GM23338 (cell line): Measurements from ENCODE around the gene ST6GALNAC6. TPM values are rescaled to one million over a fixed set of nuclear protein-coding genes. Genes with fewer than 3 reads are reported as not detected.

Experiments
- ATAC-seq: fragments of 200-7000 bp; cut with Tn5 transposase; 3 replicates; pipeline ENCODE4 v1.9.1; 2020
- DNase-seq: peaks from one replicate; pipeline ENCODE4 v3.0.0-alpha.2; 2015; ENCODE audit warnings: low spot score
- H2AFZ ChIP-seq: fragments of 200-600 bp; sonication (generic); 2 replicates; pipeline ENCODE4 v1.8.0; 2016; ENCODE audit warnings: antibody characterized with exemption, mild to moderate bottlenecking, moderate library complexity
- H3F3A ChIP-seq: fragments of 200-600 bp; sonication (generic); replicated peaks from 2 replicates; pipeline ENCODE4 v1.8.0; 2017; ENCODE audit warnings: antibody characterized with exemption, mixed run types, low read depth
- H3K27ac ChIP-seq: fragments of 200-600 bp; sonication (generic); 2 replicates; pipeline ENCODE4 v1.6.1; 2016; ENCODE audit warnings: low read depth
- H3K27me3 ChIP-seq: fragments of 200-600 bp; sonication (generic); 2 replicates; pipeline ENCODE4 v1.8.0; 2016; ENCODE audit warnings: mild to moderate bottlenecking, mixed run types, moderate library complexity; ENCODE audit not compliant: insufficient read depth
- H3K36me3 ChIP-seq: fragments of 200-600 bp; sonication (generic); 2 replicates; pipeline ENCODE4 v1.8.0; 2016; ENCODE audit warnings: mild to moderate bottlenecking; ENCODE audit not compliant: insufficient read depth
- H3K4me1 ChIP-seq: fragments of 200-600 bp; sonication (generic); 2 replicates; pipeline ENCODE4 v1.8.0; 2016; ENCODE audit warnings: mild to moderate bottlenecking, moderate library complexity; ENCODE audit not compliant: insufficient read depth
- H3K4me2 ChIP-seq: fragments of 200-600 bp; sonication (generic); 2 replicates; pipeline ENCODE4 v1.7.1; 2017; ENCODE audit warnings: mixed run types
- H3K4me3 ChIP-seq: fragments of 200-600 bp; sonication (generic); 2 replicates; pipeline ENCODE4 v1.6.1; 2016; ENCODE audit warnings: mixed run types
- H3K79me2 ChIP-seq: fragments of 200-600 bp; sonication (generic); replicated peaks from 2 replicates; pipeline ENCODE4 v1.8.0; 2017; ENCODE audit warnings: mild to moderate bottlenecking; ENCODE audit not compliant: insufficient read depth
- H3K9me2 ChIP-seq: fragments of 200-600 bp; sonication (generic); 2 replicates; pipeline ENCODE4 v1.8.0; 2017; ENCODE audit not compliant: insufficient read depth
- H4K20me1 ChIP-seq: fragments of 200-600 bp; sonication (generic); replicated peaks from 2 replicates; pipeline ENCODE4 v1.8.0; 2017; ENCODE audit warnings: mild to moderate bottlenecking; ENCODE audit not compliant: insufficient read depth
- H3K27ac Mint-ChIP-seq: 2 replicates; pipeline ENCODE4 v1.8.0; 2020; ENCODE audit warnings: inconsistent platforms, mild to moderate bottlenecking, moderate library complexity, mixed read lengths
- H3K27me3 Mint-ChIP-seq: 3 replicates; pipeline ENCODE4 v1.8.0; 2022; ENCODE audit warnings: low read depth, mild to moderate bottlenecking, moderate library complexity, mixed read lengths, inconsistent platforms; ENCODE audit not compliant: insufficient read depth, poor library complexity
- H3K36me3 Mint-ChIP-seq: 3 replicates; pipeline ENCODE4 v1.8.0; 2021; ENCODE audit warnings: low read depth, mild to moderate bottlenecking, inconsistent platforms, moderate library complexity, mixed read lengths
- H3K4me1 Mint-ChIP-seq: 3 replicates; pipeline ENCODE4 v1.8.0; 2020; ENCODE audit warnings: mild to moderate bottlenecking, inconsistent platforms, mixed read lengths
- H3K4me3 Mint-ChIP-seq: 3 replicates; pipeline ENCODE4 v1.8.0; 2021; ENCODE audit warnings: moderate library complexity, mild to moderate bottlenecking, inconsistent platforms, mixed read lengths
- H3K9me3 Mint-ChIP-seq: 3 replicates; pipeline ENCODE4 v1.8.0; 2020; ENCODE audit warnings: moderate library complexity, mild to moderate bottlenecking, inconsistent platforms, mixed read lengths
- CREB1 ChIP-seq: fragments of 250-450 bp; sonication (Bioruptor Pico); IDR thresholded peaks from 2 replicates; pipeline ENCODE4 v1.5.0; 2020; ENCODE audit warnings: low read depth, mild to moderate bottlenecking, moderate library complexity
- CTCF ChIP-seq, 2 experiments: fragments of 200-600 bp in 1 of 2; sonication (generic) in 1 of 2; conservative IDR thresholded peaks; 2 replicates each; pipeline versions ENCODE4 v1.5.1 to v1.6.1; 2016 to 2017; ENCODE audit warnings: antibody characterized with exemption in 2 of 2, low read depth in 2 of 2, mild to moderate bottlenecking in 2 of 2, moderate library complexity in 1 of 2
- ETS1 ChIP-seq: IDR thresholded peaks from 2 replicates; pipeline ENCODE4 v1.6.1; 2016; ENCODE audit warnings: antibody characterized with exemption
- EZH2 ChIP-seq: fragments of 200-600 bp; sonication (generic); IDR thresholded peaks from one replicate; pipeline ENCODE4 v1.8.0; 2017; ENCODE audit warnings: antibody characterized with exemption, mild to moderate bottlenecking, low read depth; ENCODE audit not compliant: unreplicated experiment
- EZH2phosphoT487 ChIP-seq: fragments of 200-600 bp; sonication (generic); IDR thresholded peaks from one replicate; pipeline ENCODE4 v1.8.1; 2018; ENCODE audit warnings: antibody characterized with exemption; ENCODE audit not compliant: unreplicated experiment
- JUNB ChIP-seq: IDR thresholded peaks from one replicate; pipeline ENCODE4 v1.6.1; 2016; ENCODE audit warnings: antibody characterized with exemption; ENCODE audit not compliant: unreplicated experiment
- NANOG ChIP-seq: IDR thresholded peaks from 2 replicates; pipeline ENCODE4 v1.6.1; 2016; ENCODE audit warnings: antibody characterized with exemption, borderline replicate concordance
- POLR2AphosphoS5 ChIP-seq: IDR thresholded peaks from 2 replicates; pipeline ENCODE4 v1.6.1; 2016; ENCODE audit warnings: antibody characterized with exemption, low read depth
- REST ChIP-seq: IDR thresholded peaks from one replicate; pipeline ENCODE4 v1.6.1; 2018; ENCODE audit warnings: antibody characterized with exemption; ENCODE audit not compliant: unreplicated experiment
- ZNF114 ChIP-seq: fragments of 250-450 bp; sonication (Bioruptor Pico); IDR thresholded peaks from 2 replicates; pipeline ENCODE4 v1.5.0; 2020; ENCODE audit warnings: mild to moderate bottlenecking, moderate library complexity
- ZNF331 ChIP-seq: fragments of 250-450 bp; sonication (Bioruptor Pico); IDR thresholded peaks from 2 replicates; pipeline ENCODE4 v1.5.0; 2020; ENCODE audit warnings: low read depth, mild to moderate bottlenecking, moderate library complexity
- ZNF462 ChIP-seq: fragments of 250-450 bp; sonication (Bioruptor Pico); IDR thresholded peaks from 2 replicates; pipeline ENCODE4 v1.5.0; 2020; ENCODE audit warnings: mild to moderate bottlenecking, moderate library complexity
- polyA plus RNA-seq: library from polyadenylated mRNA; unstranded; fragments of >200 nt; fragmentation: Nextera tagmentation; extraction: Ambion mirVana; gene quantifications from 2 replicates; pipeline ENCODE4 v1.2.1, GENCODE V29; 2016
- total RNA-seq: library from RNA; depleted of rRNA; stranded (reverse); fragments of >200 nt; shearing (Covaris generic); gene quantifications from 2 replicates; pipeline ENCODE4 v1.2.3, GENCODE V29; 2014

Gene ST6GALNAC6
- total and polyA plus RNA-seq, 2 experiments from 2014 or later, result 20.7 to 39.2 TPM

GRCh38 chr9:127878001-127878651 lies 21.3 kb downstream of the ST6GALNAC6 start:
- DNase-seq, result peak; percentile 54
- peak overlapping the region; percentile 73 for H3K4me3 ChIP-seq
- H3K27ac ChIP-seq, result no peak overlapping the region
- H3K27me3 ChIP-seq, result 0 out of 2 replicates have a peak, but pooled peaks cover 6% of the 10 kb centered on the region
- H3K79me2 ChIP-seq, result no peaks in the 10 kb centered on the region
- Mint-ChIP-seq H3K4me3 (peak overlapping the region; percentile 81), H3K9me3 (no peaks in the 10 kb centered on the region), H3K4me1 (peaks cover 15% of the 10 kb centered on the region), H3K36me3 (no peaks in the 10 kb centered on the region), H3K27ac (no peak overlapping the region), H3K27me3 (peaks cover 26% of the 10 kb centered on the region)
- H3K36me3 ChIP-seq, result no peaks in the 10 kb centered on the region
- H4K20me1 ChIP-seq, result no peaks in the 10 kb centered on the region
- peak; percentile 38 for ATAC-seq
- H3K4me1 ChIP-seq, result peaks cover 5% of the 10 kb centered on the region
- H3K9me2 ChIP-seq, result no peaks in the 10 kb centered on the region
- H3F3A ChIP-seq, result peaks cover 17% of the 10 kb centered on the region; the same call in 1 of the 2 replicates
- TF ChIP-seq POLR2AphosphoS5 (no peak), ZNF331 (CRISPR knock-in tag) (no peak), ZNF462 (CRISPR knock-in tag) (no peak), ZNF114 (CRISPR knock-in tag) (no peak), ETS1 (no peak), EZH2phosphoT487 (no peak), EZH2 (no peak), REST (no peak), CTCF (conservative IDR thresholded peaks at IDR 0.05; ENCODE audit: low read depth in 2 of 2) (no peak), JUNB (no peak), NANOG (no peak), CREB1 (CRISPR knock-in tag) (no peak)
- peak overlapping the region; percentile 92 for H3K4me2 ChIP-seq
- H2AFZ ChIP-seq, result peak overlapping the region; percentile 99
